PC-9 (cell line): ENCODE results near the gene APOL2. TPM values are rescaled to one million over a fixed set of nuclear protein-coding genes. Genes with fewer than 3 reads are reported as not detected.

Experiments
- BruUV-seq: library from RNA; stranded (reverse); fragments of 400-500 nt; replicated peaks from 2 replicates; lab custom pipeline; 2021; lab: Mats Ljungman, UMichigan
- CTCF ChIA-PET: fragments of 300-600 bp; sonication (Branson Sonifier 250); formaldehyde crosslinking; loops from one replicate; lab custom pipeline; 2022; ENCODE audit warnings: antibody characterized with exemption; lab: Charles Lee
- POLR2A ChIA-PET: fragments of 300-600 bp; sonication (Branson Sonifier 250); formaldehyde crosslinking; loops from one replicate; lab custom pipeline; 2022; ENCODE audit warnings: antibody characterized with exemption; ENCODE audit not compliant: unreplicated experiment; lab: Charles Lee
- DNase-seq, 2 experiments: peaks; one replicate each; pipeline versions ENCODE4 v3.0.0 to v3.0.0-alpha.2; 2015 to 2022; ENCODE audit warnings: mixed read lengths in 1 of 2
- H2AFZ ChIP-seq: fragments of 200-600 bp; sonication (generic); 2 replicates; pipeline ENCODE4 v1.8.1; 2017; ENCODE audit warnings: antibody characterized with exemption
- H3F3A ChIP-seq: fragments of 200-600 bp; sonication (generic); 2 replicates; pipeline ENCODE4 v1.8.1; 2017; ENCODE audit warnings: antibody characterized with exemption, mild to moderate bottlenecking, low read depth; ENCODE audit not compliant: insufficient read depth
- H3K27ac ChIP-seq: fragments of 200-600 bp; sonication (generic); 2 replicates; pipeline ENCODE4 v1.6.1; 2016; ENCODE audit warnings: mixed run types
- H3K27me3 ChIP-seq: fragments of 200-600 bp; sonication (generic); 2 replicates; pipeline ENCODE4 v1.6.1; 2016; ENCODE audit warnings: low read depth, mixed run types; ENCODE audit not compliant: insufficient read depth
- H3K36me3 ChIP-seq: fragments of 200-600 bp; sonication (generic); 2 replicates; pipeline ENCODE4 v1.6.1; 2016; ENCODE audit warnings: low read depth, mixed run types
- H3K4me1 ChIP-seq: fragments of 200-600 bp; sonication (generic); replicated peaks from 2 replicates; pipeline ENCODE4 v1.6.1; 2016; ENCODE audit warnings: mixed run types; ENCODE audit not compliant: insufficient read depth
- H3K4me2 ChIP-seq: fragments of 200-600 bp; sonication (generic); 2 replicates; pipeline ENCODE4 v1.6.1; 2017; ENCODE audit warnings: mixed run types
- H3K4me3 ChIP-seq: fragments of 200-600 bp; sonication (generic); 2 replicates; pipeline ENCODE4 v1.6.1; 2016; ENCODE audit warnings: mixed run types
- H3K79me2 ChIP-seq: fragments of 200-600 bp; sonication (generic); 2 replicates; pipeline ENCODE4 v1.6.1; 2017; ENCODE audit warnings: low read depth, mixed run types
- H3K9me2 ChIP-seq: fragments of 200-600 bp; sonication (generic); 2 replicates; pipeline ENCODE4 v1.8.1; 2017; ENCODE audit warnings: mild to moderate bottlenecking; ENCODE audit not compliant: insufficient read depth
- H3K9me3 ChIP-seq: fragments of 200-600 bp; sonication (generic); 2 replicates; pipeline ENCODE4 v1.8.1; 2016; ENCODE audit warnings: low read depth; ENCODE audit not compliant: insufficient read depth
- H4K20me1 ChIP-seq: fragments of 200-600 bp; sonication (generic); 2 replicates; pipeline ENCODE4 v1.8.1; 2017; ENCODE audit not compliant: insufficient read depth
- EZH2 ChIP-seq: fragments of 200-600 bp; sonication (generic); IDR thresholded peaks from 2 replicates; pipeline ENCODE4 v1.8.0; 2017; ENCODE audit warnings: antibody characterized with exemption, low read depth
- intact Hi-C: fragments of 100-400 bp; cut with micrococcal nuclease; formaldehyde crosslinking; loops from one replicate; pipeline ENCODE4 v1.10.0; 2022; ENCODE audit not compliant: unreplicated experiment
- total RNA-seq: library from RNA; stranded (reverse); gene quantifications from 2 replicates; pipeline ENCODE4 v1.2.3, GENCODE V29; 2021
- TF ChIP-seq, protein P1 (sequence below): fragments of 200-600 bp; sonication (generic); conservative IDR thresholded peaks from 2 replicates; pipeline ENCODE4 v1.6.1; 2017; ENCODE audit warnings: mixed run types, antibody characterized with exemption, mild to moderate bottlenecking, moderate library complexity

APOL2 gene
- total RNA-seq, 1 experiment from 2014 or later, result 27.4 TPM

DNA sequence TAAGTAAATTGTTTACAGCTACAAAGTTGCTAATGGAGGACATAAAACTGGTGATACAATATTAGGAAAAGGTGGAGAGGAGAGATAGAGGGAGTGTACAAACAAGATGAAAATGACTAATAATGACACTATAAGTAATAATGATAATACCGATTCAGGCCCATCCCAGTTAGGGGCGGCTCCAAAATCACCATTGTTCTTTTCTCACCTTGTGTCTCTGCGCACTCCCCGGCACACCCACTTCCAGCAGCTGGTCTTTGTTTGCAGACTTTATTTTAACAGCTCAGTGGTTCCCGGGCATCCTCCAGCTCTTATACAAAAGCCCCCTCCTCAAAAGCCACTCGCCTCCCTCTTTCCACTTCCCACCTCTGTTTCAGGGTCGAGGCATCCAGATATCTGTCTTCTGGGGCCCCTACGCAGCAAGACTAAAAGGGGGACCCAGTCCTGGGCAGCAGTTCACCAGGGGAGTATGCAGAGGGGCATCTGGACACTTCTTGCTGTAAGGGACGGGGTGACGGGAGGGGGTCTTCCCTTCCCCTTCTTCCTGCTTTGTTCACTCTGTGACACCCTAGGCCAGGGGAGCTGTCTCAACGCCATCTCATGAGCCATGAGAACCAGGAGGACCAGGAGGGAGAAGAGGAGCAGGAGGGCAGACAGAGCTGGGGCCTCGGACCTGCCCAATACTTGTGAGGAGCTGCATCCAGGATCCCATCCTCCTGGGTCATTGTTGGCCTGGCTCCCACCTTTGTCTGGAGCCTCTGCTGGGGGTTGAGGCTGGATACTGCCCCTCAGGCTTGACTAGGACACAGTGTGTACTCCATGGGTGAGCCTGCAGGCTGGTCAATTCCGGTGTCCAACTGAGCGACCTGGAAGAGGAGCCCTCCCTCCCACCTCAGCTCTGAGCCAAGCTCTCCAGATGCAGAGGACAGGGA is 2.7 kb downstream of the APOL2 start:
- DNase-seq, result no peak
- Histone ChIP-seq H3K4me1 (peaks cover 21% of the 10 kb centered on the region), H3K9me3 (no peaks in the 10 kb centered on the region), H3K9me2 (no peaks in the 10 kb centered on the region), H2AFZ (no peak overlapping the region), H3K27me3 (no peaks in the 10 kb centered on the region), H3K79me2 (peaks cover 24% of the 10 kb centered on the region), H3K4me3 (no peak overlapping the region), H3K4me2 (no peak overlapping the region), H3K36me3 (no peaks in the 10 kb centered on the region), H3K27ac (no peak overlapping the region), H3F3A (peaks cover 6% of the 10 kb centered on the region; the same call in 1 of the 2 replicates), H4K20me1 (no peaks in the 10 kb centered on the region)
- TF ChIP-seq, protein P1, sequence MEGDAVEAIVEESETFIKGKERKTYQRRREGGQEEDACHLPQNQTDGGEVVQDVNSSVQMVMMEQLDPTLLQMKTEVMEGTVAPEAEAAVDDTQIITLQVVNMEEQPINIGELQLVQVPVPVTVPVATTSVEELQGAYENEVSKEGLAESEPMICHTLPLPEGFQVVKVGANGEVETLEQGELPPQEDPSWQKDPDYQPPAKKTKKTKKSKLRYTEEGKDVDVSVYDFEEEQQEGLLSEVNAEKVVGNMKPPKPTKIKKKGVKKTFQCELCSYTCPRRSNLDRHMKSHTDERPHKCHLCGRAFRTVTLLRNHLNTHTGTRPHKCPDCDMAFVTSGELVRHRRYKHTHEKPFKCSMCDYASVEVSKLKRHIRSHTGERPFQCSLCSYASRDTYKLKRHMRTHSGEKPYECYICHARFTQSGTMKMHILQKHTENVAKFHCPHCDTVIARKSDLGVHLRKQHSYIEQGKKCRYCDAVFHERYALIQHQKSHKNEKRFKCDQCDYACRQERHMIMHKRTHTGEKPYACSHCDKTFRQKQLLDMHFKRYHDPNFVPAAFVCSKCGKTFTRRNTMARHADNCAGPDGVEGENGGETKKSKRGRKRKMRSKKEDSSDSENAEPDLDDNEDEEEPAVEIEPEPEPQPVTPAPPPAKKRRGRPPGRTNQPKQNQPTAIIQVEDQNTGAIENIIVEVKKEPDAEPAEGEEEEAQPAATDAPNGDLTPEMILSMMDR, result no peak
- TF ChIP-seq EZH2, result no peak
- intact Hi-C loops, result loop anchor here (5.0 kb wide), 1 partner anchor 34 kb away; the partner anchor contains the start of gene APOL4
- ChIA-PET CTCF (no interaction called here), POLR2A (no interaction called here)
- no TSS peak for BruUV-seq

DNA sequence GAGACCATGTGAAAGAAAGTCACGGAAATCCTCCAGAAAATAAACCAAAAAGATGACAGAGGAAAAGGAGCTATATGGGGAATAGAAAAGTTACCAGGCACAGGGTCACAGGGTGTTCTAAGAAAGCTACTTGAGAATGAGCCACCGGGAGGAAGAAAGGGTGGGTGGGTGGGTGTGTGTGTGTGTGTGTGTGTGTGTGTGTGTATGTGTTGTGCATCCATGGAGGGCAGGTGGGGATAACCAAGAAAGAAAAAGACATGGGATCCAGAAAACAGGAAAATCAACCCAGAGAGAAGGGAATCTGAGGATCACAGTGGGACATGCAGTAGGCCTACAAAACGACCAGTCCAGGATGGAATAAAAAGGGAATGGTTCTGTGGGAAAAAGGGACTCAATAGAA is 3.7 kb downstream of the APOL2 start:
- Histone ChIP-seq H3K36me3 (no peaks in the 10 kb centered on the region), H3K9me3 (no peaks in the 10 kb centered on the region), H2AFZ (no peak overlapping the region), H3K27me3 (no peaks in the 10 kb centered on the region), H3K4me1 (peaks cover 21% of the 10 kb centered on the region), H3K4me2 (no peak overlapping the region), H3K79me2 (peaks cover 24% of the 10 kb centered on the region), H3F3A (peaks cover 6% of the 10 kb centered on the region; the same call in 1 of the 2 replicates), H3K27ac (no peak overlapping the region), H3K9me2 (no peaks in the 10 kb centered on the region), H3K4me3 (no peak overlapping the region), H4K20me1 (no peaks in the 10 kb centered on the region)
- no peak for DNase-seq
- ChIA-PET POLR2A (no interaction called here), CTCF (no interaction called here)
- BruUV-seq, result no TSS peak
- intact Hi-C loops, result loop anchor here (5.0 kb wide), 1 partner anchor 33 kb away; the partner anchor contains the start of gene APOL4
- TF ChIP-seq EZH2, result no peak

DNA sequence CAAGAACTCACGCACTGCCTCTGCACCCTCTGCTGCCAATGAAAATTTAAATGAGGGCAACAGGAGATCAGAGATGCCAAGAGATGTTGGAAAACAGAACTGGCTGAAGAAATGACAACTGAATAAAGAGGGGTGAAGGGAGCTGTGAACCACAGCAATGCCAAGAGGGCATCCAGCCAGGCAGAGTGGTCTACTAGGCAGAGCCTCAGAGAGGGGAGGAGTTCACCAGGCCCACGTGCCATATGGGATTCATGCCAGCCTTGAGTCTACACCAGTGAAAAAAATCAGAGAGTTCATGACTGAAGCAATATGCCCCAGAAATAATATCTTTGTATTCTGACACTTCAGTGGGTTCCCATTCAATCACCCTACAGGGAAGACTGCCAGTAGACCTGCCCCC is 4.4 kb downstream of the APOL2 start:
- no peak for TF ChIP-seq EZH2
- TF ChIP-seq, protein P1, result no peak
- Histone ChIP-seq H3K79me2 (peaks cover 24% of the 10 kb centered on the region), H3K4me3 (no peak overlapping the region), H3K27ac (no peak overlapping the region), H3F3A (peaks cover 6% of the 10 kb centered on the region; the same call in 1 of the 2 replicates), H3K4me2 (no peak overlapping the region), H3K27me3 (no peaks in the 10 kb centered on the region), H4K20me1 (no peaks in the 10 kb centered on the region), H3K9me3 (no peaks in the 10 kb centered on the region), H3K4me1 (peaks cover 20% of the 10 kb centered on the region), H2AFZ (no peak overlapping the region), H3K36me3 (no peaks in the 10 kb centered on the region), H3K9me2 (no peaks in the 10 kb centered on the region)
- ChIA-PET CTCF (no interaction called here), POLR2A (no interaction called here)
- BruUV-seq, result no TSS peak
- intact Hi-C loops, result loop anchor here (5.0 kb wide), 1 partner anchor 33 kb away; the partner anchor contains the start of gene APOL4
- DNase-seq, result no peak
